Thyroid gland (tissue), 4 donors: ENCODE results near the gene ELP4.

Experiments
- CTCF ChIP-seq, 6 experiments: fragments of 200-600 bp in 3 of 6; fragments of 450-650 bp in 3 of 6; sonication (generic) in 3 of 6; IDR thresholded peaks; one replicate each; pipeline ENCODE4 v1.5.1; 2016 to 2019; ENCODE audit warnings: antibody characterized with exemption in 6 of 6, mild to moderate bottlenecking in 2 of 6, inconsistent platforms in 1 of 6, moderate library complexity in 1 of 6
- POLR2A ChIP-seq, 2 donors: fragments of 450-650 bp; IDR thresholded peaks; one replicate each; pipeline ENCODE4 v1.6.1; 2017; ENCODE audit warnings: antibody characterized with exemption in 2 of 2, mild to moderate bottlenecking in 2 of 2, moderate library complexity in 1 of 2

- no peak for TF ChIP-seq CTCF (IDR thresholded peaks at IDR 0.05)
- no peak for TF ChIP-seq POLR2A (IDR thresholded peaks at IDR 0.05)
Measured at GRCh38 chr11:31529189-31529588, 19.6 kb downstream of the ELP4 start.
